Stimulated activated CD4-positive, alpha-beta T cell treated with anti-CD3 and anti-CD28 coated beads, TNF-alpha, amount 100 ng/mL, for 24 hours (primary cell): ENCODE results near the gene UBE2QL1.

Source experiments
- DNase-seq, 3 experiments: peaks; one replicate each; pipeline ENCODE4 v3.0.0-alpha.2; 2020; ENCODE audit warnings: low read depth in 3 of 3

UBE2QL1 gene

DNA sequence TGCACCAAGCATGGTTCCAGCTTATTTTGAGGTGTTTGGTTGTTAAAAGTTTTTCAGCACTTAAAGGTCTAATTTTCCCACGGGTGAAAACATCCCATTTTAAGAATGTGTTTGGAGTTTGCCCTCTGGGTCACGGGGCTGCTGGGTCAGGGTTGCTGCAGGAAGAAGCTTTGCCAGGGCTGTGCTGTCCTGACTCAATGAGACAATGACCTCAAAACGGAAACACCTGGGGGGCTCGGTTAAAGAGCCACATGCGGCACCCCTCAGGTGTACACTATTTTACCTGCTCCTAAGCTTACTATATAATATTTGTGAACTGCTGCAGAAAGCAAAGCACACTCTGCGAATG, 27.6 kb downstream of the UBE2QL1 start:
- no peak for DNase-seq

DNA sequence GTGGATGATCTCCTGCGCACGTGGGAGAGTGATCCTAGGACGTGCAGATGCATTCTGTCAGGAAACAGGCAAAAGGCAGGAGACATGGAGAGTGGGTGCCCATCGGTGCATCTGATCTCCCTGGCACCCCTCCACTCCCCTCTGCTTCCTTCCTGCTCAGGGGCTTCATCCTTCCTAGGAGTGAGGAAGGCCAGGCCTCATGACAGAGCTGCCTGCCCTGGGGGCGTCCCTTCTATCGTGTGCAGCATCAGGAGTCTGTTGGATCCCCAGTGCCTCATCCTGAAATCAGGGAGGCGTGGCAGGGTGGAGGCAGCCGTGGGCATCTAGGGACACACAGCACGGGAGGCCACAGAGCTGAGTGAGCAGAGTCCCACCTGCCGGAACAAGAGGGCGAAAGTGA, 30.1 kb downstream of the UBE2QL1 start:
- DNase-seq: no peak

- DNase-seq: no peak
Measured at GRCh38 chr5:6480133-6481051, 31.7 kb downstream of the UBE2QL1 start.

DNA sequence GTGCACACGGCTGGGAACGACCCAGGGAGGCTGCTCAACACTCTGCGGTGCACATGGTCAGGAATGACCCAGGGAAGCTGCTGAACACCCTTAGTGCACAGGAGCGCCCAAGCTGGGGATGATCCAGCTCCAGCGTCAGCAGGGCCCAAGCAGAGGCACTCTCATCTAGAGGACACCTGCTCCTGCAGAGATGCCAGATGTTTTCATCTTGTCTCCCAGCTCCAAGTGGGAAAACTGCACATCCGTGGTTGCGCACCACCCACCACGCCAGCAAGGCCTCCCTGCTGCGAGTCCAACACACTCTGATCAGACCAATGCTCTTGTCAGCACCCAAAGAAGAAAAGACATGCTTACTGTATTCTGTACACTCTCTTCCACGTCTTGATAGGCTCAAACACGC, 34.1 kb downstream of the UBE2QL1 start:
- DNase-seq: no peak

GRCh38 chr5:6483880-6484382, 35.3 kb downstream of the UBE2QL1 start:
- no peak for DNase-seq

DNA sequence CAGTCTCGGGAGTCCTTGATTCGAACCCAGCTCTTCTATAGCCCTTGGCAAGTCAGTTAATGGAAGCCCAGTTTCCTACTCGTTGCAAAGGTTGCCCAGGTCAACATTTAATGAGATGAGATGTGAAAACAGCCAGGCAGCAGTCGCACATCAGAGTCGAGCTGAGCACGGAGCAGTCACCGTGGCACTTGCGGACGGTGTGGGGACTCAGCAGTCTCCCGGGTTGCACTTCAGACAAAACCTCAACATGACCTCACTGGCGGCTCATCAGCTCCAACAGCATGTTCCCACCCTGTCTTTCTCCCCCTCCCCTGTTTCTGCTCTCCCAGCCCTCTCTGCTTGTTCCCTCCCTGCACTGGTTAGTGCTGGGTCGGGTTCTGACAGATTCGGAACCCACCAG, 35.8 kb downstream of the UBE2QL1 start:
- no peak for DNase-seq

DNA sequence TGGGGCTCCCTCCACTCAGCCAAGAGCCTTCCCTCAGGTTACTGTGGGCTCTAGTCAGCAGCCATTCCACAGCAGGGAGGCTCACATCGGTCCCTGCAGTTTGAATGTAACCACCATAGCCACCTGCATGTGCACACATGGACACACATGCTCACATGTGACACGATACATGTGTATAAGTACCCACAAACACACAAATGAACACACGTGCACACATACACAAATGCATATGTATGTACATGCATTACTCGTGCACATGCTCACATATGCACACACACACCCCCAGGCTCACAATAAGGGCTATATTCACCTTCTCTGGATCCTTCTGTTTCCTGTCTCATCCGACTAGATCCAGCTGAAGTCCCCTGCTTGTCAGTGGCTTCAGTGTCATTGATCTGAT, 36.2 kb downstream of the UBE2QL1 start:
- DNase-seq: no peak

- DNase-seq: no peak
Measured at GRCh38 chr5:6485441-6485840, 36.8 kb downstream of the UBE2QL1 start.

GRCh38 chr5:6486074-6486473, 37.4 kb downstream of the UBE2QL1 start:
- no peak for DNase-seq

DNA sequence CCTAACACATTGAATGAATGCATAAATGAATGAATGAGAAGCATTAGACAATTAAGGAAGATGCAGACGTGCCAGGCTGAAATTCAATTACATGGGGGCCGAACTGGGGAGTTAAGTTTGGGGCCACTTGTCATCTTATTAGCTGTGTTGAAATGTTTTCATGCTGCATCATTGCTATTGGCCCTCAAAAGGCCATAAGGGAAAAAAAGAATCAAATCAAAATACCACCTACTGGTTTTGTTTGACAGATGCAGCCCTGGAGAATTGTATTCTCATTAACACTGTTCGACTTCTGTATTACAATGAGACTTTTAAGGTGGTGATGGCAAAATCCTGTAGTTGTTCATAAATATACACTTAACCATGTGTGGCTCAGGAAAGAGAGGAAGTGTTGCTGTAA, 38.4 kb downstream of the UBE2QL1 start:
- DNase-seq: no peak

DNA sequence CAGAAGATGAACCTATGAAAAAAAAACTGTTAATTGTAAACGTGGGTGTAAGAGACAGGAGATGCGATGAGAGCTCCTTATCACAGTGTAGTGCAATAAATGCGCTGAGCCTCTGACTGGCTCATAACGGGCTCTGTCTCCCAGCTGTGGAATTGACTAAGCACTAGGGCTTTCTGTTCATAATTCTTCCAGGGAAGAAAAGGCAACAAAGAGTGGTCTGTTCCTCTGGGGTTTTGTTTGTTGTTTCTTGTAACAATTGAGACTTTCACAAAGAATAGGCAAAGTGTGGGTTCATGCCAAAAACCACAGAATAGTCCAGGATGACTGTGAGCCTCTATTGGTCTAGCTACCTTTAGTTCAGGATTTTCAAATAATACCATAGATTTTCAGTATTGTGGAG, 39.4 kb downstream of the UBE2QL1 start:
- no peak for DNase-seq

DNA sequence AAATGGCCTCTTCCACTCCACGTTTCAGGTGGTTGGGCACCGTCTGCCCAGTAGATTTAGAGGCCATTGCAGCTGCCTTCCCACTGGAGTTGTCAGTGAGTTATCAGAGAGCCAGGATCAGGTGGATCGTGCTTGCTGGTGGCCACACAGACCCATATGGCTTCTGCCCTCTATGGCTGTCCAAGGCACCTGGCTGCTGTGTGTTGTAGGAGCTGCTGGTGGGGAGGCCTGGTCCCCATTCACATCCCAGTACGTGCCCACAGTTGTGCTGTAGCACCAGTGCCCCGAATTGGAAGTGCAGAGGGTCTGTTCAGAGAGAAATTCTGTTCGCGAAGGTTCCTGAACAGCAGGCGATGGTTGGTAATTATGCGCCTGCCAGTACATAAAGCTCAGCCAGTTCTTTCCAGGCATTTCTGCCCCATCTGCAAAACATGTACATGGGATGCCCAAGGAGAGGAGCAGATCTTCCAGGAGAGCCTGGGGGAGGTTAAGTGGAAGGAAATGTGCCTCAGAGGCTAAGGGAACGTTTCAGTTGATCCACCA, 41.1 kb downstream of the UBE2QL1 start:
- no peak for DNase-seq

DNA sequence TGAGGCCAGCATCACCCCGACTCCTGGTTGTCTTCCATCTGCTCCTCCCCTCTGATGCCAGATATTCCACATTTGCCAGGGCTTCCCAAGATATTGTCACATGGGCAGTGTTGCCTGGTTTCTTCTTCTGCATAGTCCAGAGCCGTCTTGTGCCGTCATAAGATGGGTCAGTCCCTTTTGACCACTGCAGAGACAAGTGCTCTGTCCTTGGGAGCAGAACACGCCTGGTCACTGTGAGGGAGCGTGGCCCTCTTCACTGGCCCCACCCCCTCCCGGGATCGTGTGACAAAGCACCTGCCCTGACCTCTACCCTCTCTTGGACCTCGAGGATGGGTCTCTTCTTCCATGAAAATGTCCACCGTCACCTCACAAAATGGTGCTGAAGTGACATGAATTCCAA, 41.6 kb downstream of the UBE2QL1 start:
- no peak for DNase-seq

- no peak for DNase-seq
Measured at GRCh38 chr5:6490693-6491092, 42.0 kb downstream of the UBE2QL1 start.

DNA sequence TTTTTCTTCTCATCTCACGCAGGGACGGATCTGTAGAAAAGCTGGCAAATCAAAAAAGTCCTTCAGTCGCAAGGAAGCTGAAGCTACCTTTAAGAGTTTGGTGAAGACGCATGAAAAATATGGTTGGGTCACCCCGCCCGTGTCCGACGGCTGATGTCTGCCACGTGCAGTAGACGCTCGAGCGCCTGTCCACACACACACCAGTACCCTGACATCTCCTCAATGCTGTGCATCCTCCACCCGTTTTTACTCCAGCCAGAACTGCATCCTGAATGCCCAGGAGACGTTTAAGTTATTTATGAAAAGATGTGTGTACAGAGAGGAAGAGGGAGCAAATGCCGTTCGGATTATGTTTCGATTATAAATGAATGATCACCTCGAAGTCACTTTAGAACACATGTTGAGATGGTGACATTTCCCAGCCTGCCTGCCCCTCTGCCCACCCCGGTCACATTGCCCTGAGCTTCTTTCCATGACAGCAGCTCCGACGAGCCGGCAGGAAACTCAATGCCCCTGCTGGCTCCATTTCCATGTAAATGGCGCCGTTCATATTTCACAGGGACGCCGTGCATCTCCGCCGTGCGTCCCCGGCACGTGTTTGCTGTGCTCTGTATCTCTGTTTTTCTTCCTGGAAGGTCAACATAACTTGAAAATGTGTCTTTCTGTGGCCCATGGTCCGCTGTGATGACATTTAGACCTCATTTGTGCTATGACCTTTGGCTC, 42.7 kb downstream of the UBE2QL1 start:
- no peak for DNase-seq

- DNase-seq: no peak
Measured at GRCh38 chr5:6491919-6492290, 43.2 kb downstream of the UBE2QL1 start.

DNA sequence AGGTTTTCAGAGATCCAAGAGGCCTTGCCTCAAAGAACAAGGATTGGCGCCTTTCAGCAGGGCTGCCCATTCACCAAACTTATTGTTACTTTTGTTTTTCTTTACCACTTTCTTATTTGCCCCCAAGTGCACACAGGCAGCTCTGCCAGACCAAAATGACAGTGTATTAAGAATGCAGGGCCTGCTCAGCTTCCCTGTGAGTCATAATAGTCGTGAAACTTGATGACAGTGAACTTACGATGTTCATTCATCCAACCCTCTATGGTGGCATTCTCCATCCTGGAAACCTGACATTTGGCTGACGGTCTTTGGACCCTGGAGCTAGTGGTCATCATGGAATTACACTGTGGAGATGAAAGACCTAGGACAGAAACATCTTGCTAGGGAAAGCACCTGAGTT, 44.3 kb downstream of the UBE2QL1 start:
- no peak for DNase-seq

DNA sequence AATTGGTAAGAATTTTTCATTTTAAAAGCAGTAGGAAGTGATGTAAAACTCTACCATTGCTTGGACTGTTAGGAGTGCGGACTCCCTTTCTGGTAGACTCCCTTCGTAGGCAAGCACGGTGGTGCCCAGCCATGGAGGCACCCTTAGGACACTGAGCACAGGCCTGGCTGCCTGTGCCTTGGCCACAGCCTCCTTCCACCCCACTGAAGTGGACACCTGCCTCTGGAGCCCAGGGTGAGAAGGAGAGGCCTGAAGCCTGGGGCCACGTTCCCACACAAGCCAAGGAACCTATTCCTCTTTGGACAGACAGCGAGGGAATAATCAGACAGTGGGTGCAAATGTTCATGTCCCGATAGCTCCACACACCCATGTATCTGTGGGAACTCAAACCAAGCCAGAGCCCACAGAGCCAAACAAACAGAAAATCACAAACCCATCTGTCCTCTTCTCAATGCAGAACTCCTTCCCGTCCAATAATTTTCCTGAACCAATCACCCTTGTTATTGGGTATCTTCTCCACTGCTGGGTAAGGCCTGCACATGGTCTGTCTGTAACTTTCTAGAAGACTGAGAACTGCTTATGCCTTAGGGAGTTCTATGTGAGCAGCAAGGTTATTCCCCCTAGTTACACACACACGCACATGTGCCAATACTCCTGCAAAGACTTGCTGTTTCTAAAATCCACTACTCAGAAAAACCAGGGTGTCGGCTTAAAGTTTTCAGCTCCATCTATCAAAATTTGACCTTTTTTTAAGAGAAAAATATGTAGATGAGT, 45.2 kb downstream of the UBE2QL1 start:
- no peak for DNase-seq

- DNase-seq: no peak
Measured at GRCh38 chr5:6494939-6495338, 46.3 kb downstream of the UBE2QL1 start.

GRCh38 chr5:6495433-6496206, 47.0 kb downstream of the UBE2QL1 start:
- no peak for DNase-seq

- DNase-seq: no peak
Measured at GRCh38 chr5:6496207-6496584, 47.5 kb downstream of the UBE2QL1 start.
